ENCODE measurements around the gene BBS12. TPM values are rescaled to one million over a fixed set of nuclear protein-coding genes. Genes with fewer than 3 reads are reported as not detected.

The BBS12 gene
- total and polyA plus RNA-seq, 9 of the 15 experiments (the other 6 are each of a cell fraction or from before 2014, with no cell fraction given), result 2.7 to 6.5 (median 3.3) TPM

DNA sequence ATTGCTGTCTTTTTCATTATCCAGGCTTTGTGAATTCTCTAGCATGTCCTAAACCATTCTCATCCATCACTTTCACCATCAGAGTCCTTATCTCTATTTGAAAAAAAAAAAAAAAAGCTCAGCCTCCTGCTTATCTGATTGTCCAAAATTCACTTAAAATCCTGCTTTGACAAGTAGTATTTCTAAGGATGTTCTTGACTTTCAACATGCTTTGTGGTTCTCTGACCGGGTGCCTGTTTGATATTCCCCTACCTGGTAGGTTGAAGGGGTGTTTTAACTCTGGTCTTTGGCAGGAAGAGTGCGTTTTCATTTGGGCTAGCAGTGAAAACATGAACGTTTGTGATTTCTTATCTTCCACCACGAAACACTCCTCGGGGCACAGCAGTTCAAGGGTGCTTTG is 17.3 kb upstream of the BBS12 start:
- H3K4me1 ChIP-seq (replicated peaks in 1 of 2; ENCODE audit: control insufficient read depth in 2 of 2, insufficient read depth in 2 of 2, low read length in 2 of 2), result peaks cover 4 to 28% of the 10 kb centered on the region in 2 experiments
- H3K9me3 ChIP-seq (replicated peaks; ENCODE audit: control insufficient read depth, insufficient read depth, low read depth, low read length), result no peaks in the 10 kb centered on the region
- H3K9me1 ChIP-seq (ENCODE audit: control insufficient read depth, insufficient read depth, low read length), result no peaks in the 10 kb centered on the region
- FAIRE-seq (peak; percentile 6), DNase-seq (ENCODE audit: extremely low read depth in 1 of 4, low spot score in 3 of 4) (peak in 1 of 4 experiments; percentile 36), ATAC-seq (no peak)
- no peaks in the 10 kb centered on the region for H4K20me1 ChIP-seq (replicated peaks; ENCODE audit: control insufficient read depth, insufficient read depth, low read length)
- no peaks in the 10 kb centered on the region for H3K27me3 ChIP-seq (ENCODE audit: control insufficient read depth in 2 of 2, insufficient read depth in 2 of 2, low read length in 2 of 2)
- intact Hi-C loops (cut with micrococcal nuclease), result loop anchor here (5.0 to 10.0 kb wide), 3 partner anchors 42 to 403 kb away; no protein-coding TSS in a partner anchor
- peak overlapping the region; percentile 51; the same call in 1 of the 2 replicates for H2AFZ ChIP-seq (ENCODE audit: low read depth, low read length)
- no peak overlapping the region for H3K4me3 ChIP-seq
- no peak overlapping the region for H3K4me2 ChIP-seq (ENCODE audit: insufficient read depth, low read length)
- H3K27ac ChIP-seq (ENCODE audit: extremely low read depth, low read depth, low read length), result peak overlapping the region; percentile 49; the same call in 1 of the 3 replicates
- ChIA-PET POLR2A (interaction anchor here (1.2 kb wide), 1 partner anchor 11 kb away, joined by 3 read pairs; no protein-coding TSS in a partner anchor), CTCF (ENCODE audit: low intra/inter-chr PET ratio) (no interaction called here)
- H3K36me3 ChIP-seq (ENCODE audit: control insufficient read depth, insufficient read depth, low read length), result no peaks in the 10 kb centered on the region
- BruUV-seq (replicated peaks), result no TSS peak
- H3K9ac ChIP-seq (ENCODE audit: insufficient read depth in 1 of 2, low read depth in 2 of 2, low read length in 2 of 2), result no peak overlapping the region
- in situ Hi-C loops (cut with MboI), result no loop called here
- no peaks in the 10 kb centered on the region for H3K79me2 ChIP-seq (ENCODE audit: control insufficient read depth, insufficient read depth, low read length)
- WGBS (ENCODE audit: insufficient coverage, low coverage, missing lambda C conversion rate), result 2% methylated on average over 5 of the region's 5 CpGs
- TF ChIP-seq ZNF324 (CRISPR knock-in tag; IDR thresholded peaks at IDR 0.05) (no peak), CBX5 (IDR thresholded peaks at IDR 0.05; ENCODE audit: borderline replicate concordance, low read depth) (no peak), TCF7 (IDR thresholded peaks at IDR 0.05; ENCODE audit: borderline replicate concordance) (no peak), FOXJ2 (tag; IDR thresholded peaks at IDR 0.05) (peak; percentile 64; the same call in 1 of the 2 replicates), SMARCE1 (IDR thresholded peaks at IDR 0.05) (peak; percentile 54; the same call in 1 of the 2 replicates), ILK (tag; IDR thresholded peaks at IDR 0.05; ENCODE audit: borderline replicate concordance, low read depth) (no peak), DIDO1 (tag; IDR thresholded peaks at IDR 0.05; ENCODE audit: low read depth) (no peak), ZNF197 (CRISPR knock-in tag; IDR thresholded peaks at IDR 0.05; ENCODE audit: low read depth) (no peak), ZC3H8 (IDR thresholded peaks at IDR 0.05) (no peak), SMARCA4 (IDR thresholded peaks at IDR 0.05) (peak; percentile 62; the same call in 1 of the 2 replicates), HINFP (tag; conservative IDR thresholded peaks at IDR 0.05; ENCODE audit: low read depth) (no peak), PBX2 (CRISPR knock-in tag; IDR thresholded peaks at IDR 0.05; ENCODE audit: low read depth) (no peak), PBX2 (tag; conservative IDR thresholded peaks at IDR 0.05; ENCODE audit: low read depth) (peak; percentile 79), KDM1A (IDR thresholded peaks at IDR 0.05) (no peak), FOXO4 (CRISPR knock-in tag; IDR thresholded peaks at IDR 0.05) (no peak), MAX (CRISPR knock-in tag; IDR thresholded peaks at IDR 0.05) (no peak)
- TF ChIP-seq, protein P1, sequence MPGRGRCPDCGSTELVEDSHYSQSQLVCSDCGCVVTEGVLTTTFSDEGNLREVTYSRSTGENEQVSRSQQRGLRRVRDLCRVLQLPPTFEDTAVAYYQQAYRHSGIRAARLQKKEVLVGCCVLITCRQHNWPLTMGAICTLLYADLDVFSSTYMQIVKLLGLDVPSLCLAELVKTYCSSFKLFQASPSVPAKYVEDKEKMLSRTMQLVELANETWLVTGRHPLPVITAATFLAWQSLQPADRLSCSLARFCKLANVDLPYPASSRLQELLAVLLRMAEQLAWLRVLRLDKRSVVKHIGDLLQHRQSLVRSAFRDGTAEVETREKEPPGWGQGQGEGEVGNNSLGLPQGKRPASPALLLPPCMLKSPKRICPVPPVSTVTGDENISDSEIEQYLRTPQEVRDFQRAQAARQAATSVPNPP (IDR thresholded peaks at IDR 0.05; ENCODE audit: borderline replicate concordance, insufficient read depth, insufficient read length), result no peak

Measured in K562 (cell line).